HFFc6 (cell line): ENCODE results near the gene SARS1. TPM values are rescaled to one million over a fixed set of nuclear protein-coding genes. Genes with fewer than 3 reads are reported as not detected.

Experiments used
- DNase-seq: peaks from one replicate; pipeline ENCODE4 v3.0.0-alpha.2; 2018
- H3K27ac Mint-ChIP-seq: 2 replicates; pipeline ENCODE4 v1.8.0; 2020; ENCODE audit warnings: mild to moderate bottlenecking, mixed read lengths
- H3K27me3 Mint-ChIP-seq: 2 replicates; pipeline ENCODE4 v1.8.0; 2021; ENCODE audit warnings: mild to moderate bottlenecking, moderate library complexity, mixed read lengths; ENCODE audit not compliant: insufficient read depth
- H3K36me3 Mint-ChIP-seq: 2 replicates; pipeline ENCODE4 v1.8.0; 2021; ENCODE audit warnings: low read depth, mixed read lengths
- H3K4me1 Mint-ChIP-seq: 2 replicates; pipeline ENCODE4 v1.8.0; 2020; ENCODE audit warnings: low read depth, mixed read lengths
- H3K4me3 Mint-ChIP-seq: 2 replicates; pipeline ENCODE4 v1.8.0; 2020; ENCODE audit warnings: mild to moderate bottlenecking, moderate library complexity, mixed read lengths
- H3K9me3 Mint-ChIP-seq: 2 replicates; pipeline ENCODE4 v1.8.0; 2020; ENCODE audit warnings: mild to moderate bottlenecking, mixed read lengths
- total RNA-seq, 6 experiments: library from RNA; stranded (reverse); fragmentation: NEBNext Ultra II Directional; extraction: Animal tissue kit (Norgen Biotek cat#: 25700); gene quantifications; 2 replicates in 1 of 6; 3 replicates in 5 of 6; pipeline ENCODE4 v1.2.3, GENCODE V29; 2021
- TF ChIP-seq, protein P1 (sequence below): fragments of 200-600 bp; sonication (generic); IDR thresholded peaks from 2 replicates; pipeline ENCODE4 v1.5.0; 2021; ENCODE audit warnings: antibody characterized with exemption, mild to moderate bottlenecking

SARS1 gene
- total RNA-seq, 6 experiments from 2014 or later, result 165 to 194 (median 176) TPM

GRCh38 chr1:109208836-109209463 is 4.8 kb upstream of the SARS1 start:
- Mint-ChIP-seq H3K27me3 (no peaks in the 10 kb centered on the region), H3K36me3 (no peaks in the 10 kb centered on the region), H3K4me1 (peaks cover 14% of the 10 kb centered on the region; the same call in 1 of the 2 replicates), H3K9me3 (no peaks in the 10 kb centered on the region), H3K27ac (no peak overlapping the region), H3K4me3 (no peak overlapping the region)
- TF ChIP-seq, protein P1, sequence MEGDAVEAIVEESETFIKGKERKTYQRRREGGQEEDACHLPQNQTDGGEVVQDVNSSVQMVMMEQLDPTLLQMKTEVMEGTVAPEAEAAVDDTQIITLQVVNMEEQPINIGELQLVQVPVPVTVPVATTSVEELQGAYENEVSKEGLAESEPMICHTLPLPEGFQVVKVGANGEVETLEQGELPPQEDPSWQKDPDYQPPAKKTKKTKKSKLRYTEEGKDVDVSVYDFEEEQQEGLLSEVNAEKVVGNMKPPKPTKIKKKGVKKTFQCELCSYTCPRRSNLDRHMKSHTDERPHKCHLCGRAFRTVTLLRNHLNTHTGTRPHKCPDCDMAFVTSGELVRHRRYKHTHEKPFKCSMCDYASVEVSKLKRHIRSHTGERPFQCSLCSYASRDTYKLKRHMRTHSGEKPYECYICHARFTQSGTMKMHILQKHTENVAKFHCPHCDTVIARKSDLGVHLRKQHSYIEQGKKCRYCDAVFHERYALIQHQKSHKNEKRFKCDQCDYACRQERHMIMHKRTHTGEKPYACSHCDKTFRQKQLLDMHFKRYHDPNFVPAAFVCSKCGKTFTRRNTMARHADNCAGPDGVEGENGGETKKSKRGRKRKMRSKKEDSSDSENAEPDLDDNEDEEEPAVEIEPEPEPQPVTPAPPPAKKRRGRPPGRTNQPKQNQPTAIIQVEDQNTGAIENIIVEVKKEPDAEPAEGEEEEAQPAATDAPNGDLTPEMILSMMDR, result no peak
- no peak for DNase-seq

DNA sequence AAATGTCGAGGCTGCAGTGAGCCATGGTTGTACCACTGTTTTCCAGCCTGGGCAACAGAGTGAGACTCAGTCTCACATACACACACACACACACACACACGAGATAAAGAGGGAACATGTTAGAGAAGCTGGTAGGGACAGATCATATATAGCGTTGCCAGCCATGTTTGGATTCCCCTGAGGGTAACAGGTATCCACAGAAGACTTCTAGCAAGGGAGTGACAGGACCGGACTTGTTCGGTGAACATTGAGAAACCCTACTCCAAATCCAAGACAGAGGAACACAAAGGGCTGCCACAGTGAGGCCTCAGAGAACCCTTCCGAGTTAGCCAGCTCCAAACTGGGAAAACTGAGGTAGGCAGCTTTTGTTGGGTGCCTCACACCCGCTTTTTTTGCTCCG is 3.7 kb upstream of the SARS1 start:
- no peaks in the 10 kb centered on the region for H3K27me3 Mint-ChIP-seq
- no peak overlapping the region for H3K4me3 Mint-ChIP-seq
- no peak overlapping the region for H3K27ac Mint-ChIP-seq
- H3K36me3 Mint-ChIP-seq, result peaks cover 8% of the 10 kb centered on the region
- no peak for DNase-seq
- TF ChIP-seq, protein P1, result no peak
- no peaks in the 10 kb centered on the region for H3K9me3 Mint-ChIP-seq
- H3K4me1 Mint-ChIP-seq, result peaks cover 15% of the 10 kb centered on the region

GRCh38 chr1:109213345-109213823 is 334 bp upstream of the SARS1 start:
- Mint-ChIP-seq H3K36me3 (peaks cover 27% of the 10 kb centered on the region), H3K4me3 (peak overlapping the region; percentile 94), H3K27ac (peak overlapping the region; percentile 94; the same call in 1 of the 2 replicates), H3K9me3 (no peaks in the 10 kb centered on the region), H3K4me1 (peaks cover 35% of the 10 kb centered on the region), H3K27me3 (no peaks in the 10 kb centered on the region)
- TF ChIP-seq, protein P1, result no peak
- DNase-seq, result no peak

GRCh38 chr1:109214695-109215623 is 1.2 kb downstream of the SARS1 start:
- peaks cover 32% of the 10 kb centered on the region for H3K36me3 Mint-ChIP-seq
- H3K27me3 Mint-ChIP-seq, result peaks cover 2% of the 10 kb centered on the region; the same call in 1 of the 2 replicates
- TF ChIP-seq, protein P1, result no peak
- DNase-seq, result peak; percentile 69
- H3K27ac Mint-ChIP-seq, result peak overlapping the region; percentile 94
- peaks cover 27% of the 10 kb centered on the region for H3K4me1 Mint-ChIP-seq
- no peaks in the 10 kb centered on the region for H3K9me3 Mint-ChIP-seq
- peak overlapping the region; percentile 94 for H3K4me3 Mint-ChIP-seq

- Mint-ChIP-seq H3K27ac (peak overlapping the region; percentile 71; the same call in 1 of the 2 replicates), H3K4me3 (no peak overlapping the region), H3K9me3 (no peaks in the 10 kb centered on the region), H3K36me3 (peaks cover 37% of the 10 kb centered on the region), H3K4me1 (peaks cover 39% of the 10 kb centered on the region), H3K27me3 (peaks cover 2% of the 10 kb centered on the region; the same call in 1 of the 2 replicates)
- DNase-seq, result no peak
- TF ChIP-seq, protein P1, result no peak
Measured at GRCh38 chr1:109216662-109217061, 2.9 kb downstream of the SARS1 start.
